LHCN-M2 (cell line): ENCODE data around the gene SBNO2. TPM values are rescaled to one million over a fixed set of nuclear protein-coding genes. Genes with fewer than 3 reads are reported as not detected.

Experiments
- DNase-seq: peaks from one replicate; pipeline ENCODE4 v3.0.0-alpha.2; 2012; ENCODE audit warnings: low read depth
- total RNA-seq: library from RNA; depleted of rRNA; stranded (reverse); fragments of >200 nt; gene quantifications from 2 replicates; pipeline ENCODE4 v1.2.3, GENCODE V29; 2014

The SBNO2 gene
- total RNA-seq, 1 experiment from 2014 or later: 33.9 TPM

DNA sequence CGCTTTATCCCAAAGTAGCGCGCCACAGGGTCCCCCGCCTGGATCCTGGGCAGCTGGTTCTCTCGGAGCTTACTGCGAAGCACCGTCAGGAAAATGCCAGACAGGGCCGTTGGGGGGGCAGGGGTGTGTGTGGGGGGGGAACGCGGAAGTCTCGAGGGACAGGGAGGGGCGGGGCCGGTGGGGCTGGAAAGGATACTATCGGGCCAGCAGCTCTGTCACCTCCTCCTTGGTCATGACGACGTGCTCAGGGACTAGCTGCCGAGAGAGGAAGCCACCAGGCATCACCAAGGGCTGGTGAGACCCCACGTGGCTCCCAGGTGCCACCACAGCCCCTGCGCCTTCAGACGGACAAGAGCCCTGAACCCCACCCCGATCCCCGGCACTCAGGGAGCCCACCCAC, 84.2 kb downstream of the SBNO2 start:
- DNase-seq: no peak

DNA sequence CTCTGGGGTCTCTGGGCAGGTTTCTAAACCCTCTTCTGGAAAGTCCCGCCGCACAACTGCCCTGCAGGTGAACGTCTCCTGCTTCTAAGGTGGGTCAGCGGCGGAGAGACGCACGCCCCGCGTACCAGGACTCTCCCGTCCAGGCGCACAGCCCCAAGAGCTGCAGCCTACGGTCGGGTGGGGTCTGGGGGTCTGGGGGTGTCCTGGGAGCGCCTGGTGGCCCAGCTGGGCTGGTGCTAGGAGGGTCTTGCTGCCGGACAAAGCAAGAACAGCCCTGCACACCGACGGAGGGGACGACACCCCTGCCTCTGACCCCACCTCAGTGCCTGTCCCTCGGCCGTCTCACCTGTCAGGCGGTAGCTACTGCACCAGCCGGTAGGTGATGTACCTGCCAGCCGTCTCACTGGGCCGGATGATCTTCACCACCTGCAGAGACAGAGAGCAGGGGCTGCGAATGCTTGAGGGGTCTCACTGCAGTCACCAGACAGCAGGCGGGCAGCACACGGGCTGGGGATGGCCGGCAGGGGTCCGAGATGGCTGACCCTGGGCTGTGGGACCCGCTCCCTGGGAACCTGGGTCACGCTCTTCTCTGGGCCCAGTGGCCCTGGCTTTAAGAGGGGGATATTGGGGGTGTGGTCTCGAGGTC, 84.8 kb downstream of the SBNO2 start:
- DNase-seq: no peak

DNA sequence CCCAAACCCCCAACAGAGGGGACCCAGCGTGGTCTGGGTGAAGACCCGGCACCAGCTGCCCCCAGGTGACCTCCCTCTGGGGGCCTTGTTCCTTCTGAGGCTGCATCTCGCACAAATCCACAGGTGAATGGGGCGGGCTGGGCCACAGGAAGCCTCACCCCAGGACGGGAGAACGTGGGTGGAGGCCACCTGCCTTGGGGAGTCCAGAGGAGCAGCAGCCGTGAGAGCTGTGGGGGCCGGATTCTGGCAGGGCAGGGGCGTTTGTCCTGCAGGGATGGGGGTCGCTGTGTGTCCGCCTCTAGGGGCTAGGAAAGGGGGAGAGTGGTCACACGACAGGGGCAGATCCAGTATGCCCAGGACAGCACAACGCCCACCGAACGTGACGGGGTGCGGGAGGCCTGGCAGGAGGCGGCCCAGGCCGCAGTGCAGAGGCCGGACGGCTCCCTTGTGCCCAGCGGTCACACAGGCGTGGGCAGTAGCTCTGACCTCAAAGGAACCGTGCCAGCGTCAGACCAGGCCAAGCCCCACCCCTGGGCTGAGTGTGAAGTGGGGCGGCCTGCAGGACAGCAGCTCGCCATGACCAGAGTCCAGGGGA, 85.6 kb downstream of the SBNO2 start:
- no peak for DNase-seq

DNA sequence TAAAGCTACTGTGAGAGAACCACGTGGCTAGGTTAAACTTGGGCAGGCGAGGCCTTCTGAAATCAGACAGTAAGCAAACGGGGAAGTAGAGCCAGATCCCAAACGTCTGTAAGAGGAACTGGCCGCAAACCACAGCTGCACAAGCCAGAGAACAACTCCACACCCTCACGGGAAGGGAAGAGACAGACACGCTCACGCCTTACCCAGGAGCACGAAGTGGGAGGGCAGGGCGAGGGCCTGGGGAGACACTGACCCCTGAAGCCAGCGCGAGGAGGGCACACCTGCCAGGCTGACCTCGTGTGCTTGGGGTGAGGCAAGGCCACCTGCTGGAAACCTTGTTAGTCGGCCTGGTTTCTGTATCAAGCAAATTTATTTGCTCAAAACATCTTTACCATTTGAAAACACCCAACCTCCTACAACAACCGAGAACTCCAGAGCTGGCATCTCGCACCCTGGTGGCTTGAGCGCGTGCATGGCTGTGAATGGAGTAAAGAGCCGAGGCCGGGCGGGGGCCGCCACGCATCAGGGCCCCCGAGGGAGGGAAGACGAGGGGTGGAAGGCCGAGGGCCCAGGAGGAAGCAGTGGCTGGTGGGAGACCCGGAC, 86.2 kb downstream of the SBNO2 start:
- no peak for DNase-seq

DNA sequence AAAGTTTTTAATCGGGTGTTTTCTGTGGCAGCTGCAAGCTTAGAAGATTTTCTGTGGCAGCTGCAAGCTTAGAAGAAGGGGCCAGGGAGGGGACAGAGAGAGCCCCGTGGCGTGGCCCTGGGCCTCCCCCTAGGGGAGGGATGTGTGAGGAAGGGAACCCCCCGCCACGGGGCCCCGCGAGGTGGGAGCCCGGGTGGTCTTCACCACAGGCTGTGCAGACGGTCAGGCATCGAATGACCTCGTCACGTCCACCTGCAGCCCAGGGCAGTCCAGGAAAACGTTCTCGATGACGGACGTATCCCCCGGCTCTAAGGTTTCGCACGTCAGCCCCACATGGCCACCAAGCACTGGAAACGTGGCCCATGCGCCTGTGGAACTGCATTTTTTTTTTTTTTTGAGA, 87.5 kb downstream of the SBNO2 start:
- DNase-seq: no peak

DNA sequence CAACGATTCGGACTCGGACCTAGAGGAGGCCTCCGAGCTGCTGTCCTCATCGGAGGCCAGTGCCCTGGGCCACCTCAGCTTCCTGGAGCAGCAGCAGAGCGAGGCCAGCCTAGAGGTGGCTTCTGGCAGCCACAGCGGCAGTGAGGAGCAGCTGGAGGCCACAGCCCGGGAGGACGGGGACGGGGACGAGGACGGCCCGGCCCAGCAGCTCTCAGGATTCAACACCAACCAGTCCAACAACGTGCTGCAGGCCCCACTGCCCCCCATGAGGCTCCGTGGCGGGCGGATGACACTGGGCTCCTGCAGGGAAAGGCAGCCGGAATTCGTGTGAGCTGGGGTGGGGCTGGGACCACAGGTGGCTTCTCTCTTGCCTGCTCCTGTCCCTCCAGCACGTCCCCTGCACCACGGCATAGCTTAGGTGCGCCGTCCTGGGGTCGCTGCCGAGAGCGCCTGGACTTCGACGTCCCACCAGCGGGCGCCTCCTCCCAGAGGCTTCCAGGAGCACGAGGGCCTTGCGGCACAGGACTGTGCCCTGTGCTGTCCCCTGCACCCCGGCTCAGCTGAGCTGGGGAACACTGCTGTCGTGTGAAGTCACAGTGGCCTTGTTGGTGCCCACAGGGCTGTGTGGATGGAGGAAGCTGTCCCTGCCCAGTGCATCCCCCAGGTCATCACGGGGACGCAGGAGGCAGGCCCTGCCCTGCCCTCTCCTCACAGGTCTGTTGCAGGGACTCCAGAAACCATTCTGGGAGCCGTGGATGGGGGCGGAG, 88.2 kb downstream of the SBNO2 start:
- DNase-seq: no peak

DNA sequence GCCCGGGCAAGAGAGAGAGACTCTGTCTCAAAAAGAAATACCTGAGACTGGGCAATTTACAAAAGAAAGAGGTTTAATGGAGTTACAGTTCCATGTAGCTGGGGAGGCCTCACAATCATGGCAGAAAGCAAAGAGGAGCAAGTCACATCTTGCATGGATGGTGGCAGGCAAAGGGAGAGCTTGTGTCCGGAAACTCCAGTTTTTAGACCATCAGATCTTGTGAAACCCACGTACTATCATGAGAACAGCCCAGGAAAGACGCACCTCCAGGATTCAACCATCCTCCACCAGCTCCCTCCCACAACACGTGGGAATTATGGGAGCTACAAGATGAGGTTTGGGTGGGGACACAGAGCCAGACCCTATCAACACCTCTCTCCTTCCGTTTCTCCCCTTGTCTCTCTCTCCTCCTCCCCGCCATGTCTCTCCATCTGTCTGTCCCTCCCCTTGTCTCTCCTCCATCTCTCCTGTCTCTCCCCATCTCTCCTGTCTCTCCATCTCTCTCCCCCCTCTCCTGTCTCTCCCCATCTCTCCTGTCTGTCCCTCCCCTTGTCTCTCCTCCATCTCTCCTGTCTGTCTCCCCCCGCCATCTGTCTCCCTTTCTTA, 88.9 kb downstream of the SBNO2 start:
- DNase-seq: no peak

DNA sequence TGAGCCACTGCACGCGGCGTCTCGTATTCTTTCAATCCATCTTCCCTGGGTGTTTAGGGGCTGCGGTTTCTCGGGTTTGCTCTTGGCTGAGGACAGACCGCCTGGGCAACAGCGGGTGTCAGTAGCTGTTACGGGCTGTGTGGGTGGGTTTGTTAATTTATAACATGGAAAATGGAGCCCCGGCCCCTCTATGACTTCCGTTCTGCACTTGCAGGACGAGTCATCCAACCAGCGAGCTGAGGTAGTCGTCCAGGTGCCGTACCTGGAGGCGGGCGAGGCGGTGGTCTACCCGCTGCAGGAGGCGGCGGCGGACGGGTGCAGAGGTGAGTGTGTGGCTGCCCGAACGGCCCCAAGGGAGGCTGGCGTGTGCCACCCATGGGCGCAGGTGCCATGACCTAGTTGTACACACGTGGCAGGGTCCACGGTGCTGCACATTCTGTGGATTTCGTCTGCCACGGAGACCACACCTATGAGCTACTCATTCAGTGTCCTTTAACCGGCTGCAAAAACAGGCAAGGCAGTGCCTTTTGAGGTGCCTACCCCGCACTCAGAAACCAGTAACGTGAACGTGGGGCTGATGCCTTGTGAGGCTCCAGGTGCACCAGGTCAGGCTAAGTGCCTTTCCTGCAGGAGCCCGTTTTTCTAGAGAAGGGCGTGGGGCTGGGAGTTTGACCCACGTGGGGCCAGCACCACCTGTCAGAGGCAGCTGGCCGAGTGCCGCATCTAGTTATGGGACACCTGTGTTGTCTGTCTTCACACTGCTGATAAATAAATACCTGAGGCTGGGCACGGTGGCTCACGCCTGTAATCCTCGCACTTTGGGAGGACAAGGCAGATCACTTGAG, 89.8 kb downstream of the SBNO2 start:
- DNase-seq: no peak

DNA sequence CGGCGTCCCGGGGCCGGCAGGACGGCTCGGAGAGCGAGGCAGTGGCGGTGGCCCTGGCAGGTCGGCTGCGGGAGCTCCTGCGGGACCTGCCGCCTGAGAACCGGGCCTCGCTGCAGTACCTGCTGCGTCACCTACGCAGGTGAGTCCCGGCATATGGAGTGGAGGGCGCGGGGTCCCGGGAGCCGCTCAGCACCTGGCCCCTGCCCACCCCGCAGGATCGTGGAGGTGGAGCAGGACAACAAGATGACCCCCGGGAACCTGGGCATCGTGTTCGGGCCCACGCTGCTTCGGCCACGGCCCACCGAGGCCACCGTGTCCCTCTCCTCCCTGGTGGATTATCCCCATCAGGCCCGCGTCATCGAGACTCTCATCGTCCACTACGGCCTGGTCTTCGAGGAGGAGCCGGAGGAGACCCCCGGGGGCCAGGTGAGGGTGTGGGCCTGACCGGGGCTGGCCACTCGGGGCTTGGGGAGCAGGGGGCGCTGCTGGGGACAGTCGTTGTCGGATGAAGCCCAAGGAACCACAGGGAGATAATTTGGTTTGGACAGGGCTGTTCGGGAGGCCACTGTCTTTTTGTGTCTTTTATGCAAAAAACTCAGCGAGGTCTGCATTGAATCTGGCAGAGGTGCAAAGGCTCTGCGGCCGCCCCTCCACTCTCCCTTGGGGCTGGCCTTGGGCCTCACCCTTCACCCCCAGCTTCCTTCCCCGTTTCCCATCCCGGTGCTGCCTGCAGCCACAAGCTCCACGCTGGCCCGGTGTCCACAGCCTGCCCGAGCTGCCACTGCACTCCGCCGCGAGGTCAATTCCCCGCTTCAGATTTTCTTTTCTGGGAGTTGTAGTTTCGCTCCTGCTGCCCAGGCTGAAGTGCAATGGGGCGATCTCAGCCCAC, 90.9 kb downstream of the SBNO2 start:
- DNase-seq: no peak

DNA sequence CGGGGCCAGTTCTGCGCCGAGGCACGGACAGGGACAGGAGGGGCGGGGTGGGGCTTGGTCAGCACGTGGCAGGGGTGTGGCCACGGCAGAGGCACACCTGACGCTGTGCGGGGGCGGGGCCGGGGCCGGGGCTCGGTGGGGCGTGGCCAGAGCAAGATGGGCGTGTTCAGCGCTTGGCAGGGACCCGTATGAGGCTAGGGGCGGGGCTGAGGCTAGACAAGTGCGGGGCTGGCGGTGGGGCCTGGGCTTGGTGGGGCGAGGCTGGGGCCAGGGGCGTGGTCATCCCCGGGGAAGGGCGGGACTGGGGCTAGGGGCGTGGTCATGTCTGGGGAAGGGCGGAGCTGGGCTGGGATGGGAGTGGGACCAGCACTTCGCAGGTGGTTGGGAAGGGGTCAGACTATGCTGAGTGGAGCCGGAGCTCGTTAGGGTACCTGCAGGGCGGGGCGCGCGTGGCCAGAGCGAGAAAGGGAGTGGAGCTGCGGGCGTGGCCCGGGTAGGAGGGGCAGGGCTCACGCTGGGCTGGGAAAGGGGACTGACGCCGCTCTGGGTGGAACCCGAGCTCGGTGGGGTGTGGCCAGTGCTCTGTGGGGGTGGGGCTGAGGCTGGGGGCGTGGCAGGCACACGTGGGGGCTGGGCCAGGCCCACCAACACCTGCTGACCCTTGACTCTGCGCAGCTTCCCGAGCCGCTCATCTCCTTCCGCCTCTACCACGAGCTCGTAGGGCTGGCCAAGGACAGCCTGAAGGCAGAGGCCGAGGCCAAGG, 91.7 kb downstream of the SBNO2 start:
- no peak for DNase-seq

DNA sequence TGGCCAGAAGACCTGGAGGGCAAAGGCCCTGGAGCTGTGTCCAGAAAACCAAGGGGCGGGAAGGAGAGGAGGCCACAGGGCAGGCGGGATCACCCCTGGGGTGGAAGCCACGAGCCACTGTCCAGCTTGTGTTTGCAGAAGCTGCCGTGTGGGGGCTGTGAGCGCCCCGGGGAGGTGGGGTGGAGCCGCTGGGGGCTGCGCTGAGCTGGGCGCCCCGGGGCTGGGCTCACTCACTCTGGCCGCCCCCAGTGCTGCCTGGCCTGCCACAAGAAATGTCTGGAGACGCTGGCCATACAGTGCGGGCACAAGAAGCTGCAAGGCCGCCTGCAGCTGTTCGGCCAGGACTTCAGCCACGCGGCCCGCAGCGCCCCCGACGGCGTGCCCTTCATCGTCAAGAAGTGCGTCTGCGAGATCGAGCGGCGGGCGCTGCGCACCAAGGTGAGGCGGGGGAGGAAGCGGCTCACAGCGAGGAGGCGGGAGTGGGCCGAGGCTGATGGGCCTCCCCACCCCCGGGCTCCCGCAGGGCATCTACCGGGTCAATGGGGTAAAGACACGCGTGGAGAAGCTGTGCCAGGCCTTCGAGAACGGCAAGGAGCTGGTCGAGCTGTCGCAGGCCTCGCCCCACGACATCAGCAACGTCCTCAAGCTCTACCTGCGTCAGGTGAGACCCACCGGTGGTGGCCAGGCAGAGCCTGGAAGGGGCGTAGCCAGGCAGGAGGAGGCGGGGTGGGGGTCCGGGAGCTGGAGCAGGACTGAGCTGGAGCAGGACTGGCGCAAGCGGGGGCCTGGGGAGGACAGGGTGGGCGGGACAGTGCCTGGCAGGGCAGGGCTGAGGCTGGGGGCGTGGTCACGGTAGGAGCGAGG, 92.5 kb downstream of the SBNO2 start:
- DNase-seq: no peak

DNA sequence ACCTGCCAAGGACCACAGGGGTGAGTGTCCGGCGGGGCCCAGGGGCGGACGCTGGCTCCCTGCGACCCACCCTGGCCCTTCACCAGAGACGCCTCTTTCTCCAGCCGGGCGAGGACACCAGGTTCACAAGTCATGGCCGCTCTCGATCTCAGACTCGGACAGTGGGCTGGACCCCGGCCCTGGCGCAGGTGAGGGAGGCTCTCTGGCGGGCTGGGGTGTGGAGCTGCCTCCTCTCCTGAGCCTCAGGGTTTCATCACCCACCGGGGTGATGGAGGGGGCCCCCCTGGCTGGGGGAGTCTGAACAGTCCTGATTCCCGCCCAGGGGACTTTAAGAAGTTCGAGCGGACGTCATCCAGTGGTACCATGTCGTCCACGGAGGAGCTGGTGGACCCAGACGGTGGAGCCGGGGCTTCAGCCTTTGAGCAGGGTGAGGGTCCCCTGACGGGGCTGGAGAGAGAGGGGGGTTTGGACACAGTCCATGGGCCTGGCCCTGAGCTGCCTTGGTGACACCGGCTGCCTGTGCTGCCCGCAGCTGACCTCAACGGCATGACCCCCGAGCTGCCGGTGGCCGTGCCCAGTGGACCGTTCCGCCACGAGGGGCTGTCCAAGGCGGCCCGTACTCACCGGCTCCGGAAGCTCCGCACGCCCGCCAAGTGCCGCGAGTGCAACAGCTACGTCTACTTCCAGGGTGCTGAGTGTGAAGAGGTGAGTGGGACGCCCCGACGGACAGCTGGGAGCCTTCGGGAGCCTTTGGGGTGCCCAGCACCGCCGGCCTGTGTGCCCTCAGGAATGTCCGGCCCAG, 93.5 kb downstream of the SBNO2 start:
- DNase-seq: no peak

DNA sequence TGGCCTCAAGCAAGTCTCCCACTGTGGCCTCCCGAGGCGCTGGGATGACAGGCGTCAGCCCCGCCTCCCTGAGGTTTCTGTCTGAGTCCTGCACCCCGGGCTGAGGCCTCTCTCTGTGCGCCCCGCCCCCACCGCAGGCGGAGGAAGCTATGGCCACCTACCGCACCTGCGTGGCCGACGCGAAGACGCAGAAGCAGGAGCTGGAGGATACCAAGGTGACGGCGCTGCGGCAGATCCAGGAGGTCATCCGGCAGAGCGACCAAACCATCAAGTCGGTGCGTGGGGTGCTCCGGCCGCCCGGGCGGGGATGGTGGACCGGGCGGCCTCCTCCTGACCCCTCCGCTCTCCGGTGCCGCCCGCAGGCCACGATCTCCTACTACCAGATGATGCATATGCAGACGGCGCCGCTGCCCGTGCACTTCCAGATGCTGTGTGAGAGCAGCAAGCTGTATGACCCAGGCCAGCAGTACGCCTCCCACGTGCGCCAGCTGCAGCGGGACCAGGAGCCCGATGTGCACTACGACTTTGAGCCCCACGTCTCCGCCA, 94.4 kb downstream of the SBNO2 start:
- no peak for DNase-seq

DNA sequence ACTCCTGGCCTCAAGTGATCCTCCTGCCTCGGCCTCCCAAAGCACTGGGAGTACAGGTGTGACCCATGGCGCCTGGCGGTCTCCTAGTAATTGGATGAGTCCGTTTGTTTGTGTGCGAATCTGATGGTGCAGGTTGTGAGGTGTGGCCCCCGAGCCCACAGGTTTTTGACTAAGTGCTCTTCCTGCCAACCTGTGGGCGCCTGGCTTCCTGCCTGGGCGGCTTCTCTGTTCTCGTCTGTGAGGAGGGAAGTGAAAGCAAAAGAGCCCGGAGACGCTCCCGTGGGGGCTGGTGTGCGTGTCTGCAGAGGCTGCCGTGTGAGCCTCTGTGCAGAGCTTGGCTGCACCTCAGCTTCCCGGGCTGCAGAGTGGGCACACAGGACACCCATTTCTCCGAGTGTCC, 97.1 kb downstream of the SBNO2 start:
- no peak for DNase-seq

DNA sequence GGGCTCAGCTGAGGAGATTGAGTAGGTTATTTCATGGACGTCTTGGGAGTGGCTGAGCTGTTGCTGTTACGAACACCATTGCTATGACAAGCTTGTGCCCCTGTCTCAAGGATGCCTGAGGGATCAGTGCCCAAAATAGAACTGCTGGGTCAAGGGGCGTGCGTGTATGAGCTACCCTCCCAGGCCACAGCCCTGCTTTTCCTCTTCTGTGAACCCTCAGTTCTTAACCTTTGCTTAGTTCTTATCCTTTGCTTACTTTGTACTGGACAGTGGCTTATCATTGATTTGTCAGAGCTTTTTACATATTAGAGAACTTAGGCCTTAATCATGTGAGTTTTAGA, 98.1 kb downstream of the SBNO2 start:
- no peak for DNase-seq

DNA sequence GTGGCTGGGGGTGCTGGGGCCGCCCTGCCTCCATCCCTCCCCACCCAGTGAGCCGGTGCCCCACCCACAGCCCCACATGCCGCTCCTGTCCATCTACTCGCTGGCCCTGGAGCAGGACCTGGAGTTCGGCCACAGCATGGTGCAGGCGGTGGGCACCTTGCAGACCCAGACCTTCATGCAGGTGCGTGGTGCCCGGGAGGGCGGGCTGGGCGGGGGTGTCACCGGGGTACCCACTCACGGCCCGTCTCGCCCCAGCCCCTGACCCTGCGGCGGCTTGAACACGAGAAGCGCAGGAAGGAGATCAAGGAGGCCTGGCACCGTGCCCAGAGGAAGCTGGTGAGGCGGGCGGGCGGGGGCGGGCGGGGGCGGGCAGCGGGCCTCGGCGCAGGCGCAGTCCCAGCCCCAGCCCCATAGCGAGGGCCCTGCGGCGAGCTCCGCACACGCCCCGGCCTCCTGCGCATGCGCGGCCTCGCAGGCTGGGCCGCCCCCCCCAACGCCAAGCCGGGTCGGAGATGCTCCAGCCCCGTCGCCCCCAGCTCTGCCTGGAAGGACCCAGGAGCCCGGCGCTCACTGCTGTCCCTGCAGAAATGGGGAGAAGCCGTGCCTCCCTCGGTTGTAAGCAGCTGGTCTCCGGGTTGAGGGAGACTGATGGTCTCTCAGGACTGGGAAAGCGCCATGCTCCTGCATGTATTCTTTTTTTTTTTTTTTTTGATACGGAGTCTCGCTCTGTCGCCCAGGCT, 99.4 kb downstream of the SBNO2 start:
- DNase-seq: no peak
